ENCODE data around the gene PER1.
A peak's percentile ranks its signal among the peaks of the same experiment; 100 is the strongest.

The PER1 gene

GRCh38 chr17:8155231-8155995 lies 3.2 kb upstream of the PER1 start:
- FAIRE-seq = no peak
- DNase-seq (ENCODE audit: extremely low spot score, insufficient read length, low read depth) = no peak

DNA sequence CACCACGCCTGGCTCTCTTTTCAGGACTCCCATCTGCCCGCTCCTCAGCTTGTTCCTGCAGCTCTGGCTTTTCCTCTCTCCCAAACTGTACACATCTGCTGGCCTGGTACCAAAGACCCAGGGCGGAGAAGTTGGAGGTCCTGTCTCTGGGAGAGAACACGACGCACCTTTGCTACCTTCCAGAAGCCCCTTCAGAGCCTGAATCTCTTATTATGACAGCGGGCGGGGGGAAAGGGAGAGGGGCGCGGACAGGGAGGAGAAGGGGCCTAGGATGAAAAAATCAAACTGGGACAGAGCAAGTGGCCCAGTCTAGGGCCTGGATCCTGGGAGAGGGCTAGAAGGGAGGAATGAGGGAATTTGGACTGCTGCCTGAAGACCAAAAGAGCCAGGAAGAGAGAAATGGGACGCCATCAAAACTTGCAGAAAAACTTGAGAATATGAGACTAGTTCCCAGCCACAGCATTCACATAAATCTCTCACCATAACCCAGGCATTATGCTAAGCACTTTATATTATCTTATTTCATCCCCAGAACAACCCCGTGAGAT lies 2.5 kb upstream of the PER1 start:
- no peak for DNase-seq (ENCODE audit: extremely low spot score, insufficient read length, low read depth)
- FAIRE-seq = no peak

GRCh38 chr17:8153957-8154607 lies 1.9 kb upstream of the PER1 start:
- DNase-seq (ENCODE audit: extremely low spot score, insufficient read length, low read depth) = no peak
- peak; percentile 29 for FAIRE-seq

GRCh38 chr17:8153525-8153956 lies 1.3 kb upstream of the PER1 start:
- FAIRE-seq (no peak), DNase-seq (ENCODE audit: extremely low spot score, insufficient read length, low read depth) (no peak)

DNA sequence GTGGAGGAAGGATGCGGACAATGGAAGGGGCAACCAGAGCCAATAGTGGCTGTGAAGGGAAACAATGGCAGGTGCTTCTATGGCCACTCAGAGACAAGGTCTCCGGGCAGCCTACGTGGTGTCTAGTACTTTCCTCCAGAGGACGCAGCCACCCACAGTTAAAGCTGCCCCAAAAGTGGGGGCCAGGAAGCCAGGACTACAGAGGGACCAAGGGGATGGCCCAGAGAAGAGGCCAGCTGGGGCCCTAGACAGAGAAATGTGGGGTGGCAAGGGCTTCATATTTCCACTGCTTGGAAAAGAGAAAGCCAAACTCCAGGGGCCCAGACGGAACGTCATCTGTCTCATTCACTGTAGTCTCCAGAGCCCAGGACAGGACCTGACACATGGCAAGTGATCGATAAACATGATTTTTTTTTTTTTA lies 837 bp upstream of the PER1 start:
- no peak for FAIRE-seq
- DNase-seq (ENCODE audit: extremely low spot score, insufficient read length, low read depth) = no peak

DNA sequence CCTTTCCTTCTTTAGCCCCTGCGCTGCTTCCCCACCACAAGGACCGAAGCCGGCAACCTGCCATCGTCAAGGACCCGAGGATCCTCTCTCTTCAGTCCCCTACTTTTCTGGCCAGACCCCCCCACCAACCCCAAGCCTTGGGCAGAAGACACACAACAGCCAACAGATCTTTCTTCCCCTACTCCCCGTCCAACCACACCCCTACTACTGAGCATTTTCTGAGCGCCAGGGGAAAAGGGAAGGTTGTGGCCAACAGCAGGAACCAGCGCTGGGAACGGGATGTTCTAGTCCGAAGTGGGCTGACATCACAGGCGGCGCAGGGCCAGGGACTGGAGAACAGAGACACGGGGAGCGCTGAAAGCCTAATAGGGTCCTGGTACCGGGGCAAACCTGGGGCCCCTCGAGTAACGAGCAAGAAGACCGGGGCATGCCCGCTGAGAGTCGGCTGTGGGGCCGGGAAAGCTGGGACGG lies 528 bp downstream of the PER1 start:
- DNase-seq (ENCODE audit: extremely low spot score, insufficient read length, low read depth) (no peak), FAIRE-seq (no peak)

DNA sequence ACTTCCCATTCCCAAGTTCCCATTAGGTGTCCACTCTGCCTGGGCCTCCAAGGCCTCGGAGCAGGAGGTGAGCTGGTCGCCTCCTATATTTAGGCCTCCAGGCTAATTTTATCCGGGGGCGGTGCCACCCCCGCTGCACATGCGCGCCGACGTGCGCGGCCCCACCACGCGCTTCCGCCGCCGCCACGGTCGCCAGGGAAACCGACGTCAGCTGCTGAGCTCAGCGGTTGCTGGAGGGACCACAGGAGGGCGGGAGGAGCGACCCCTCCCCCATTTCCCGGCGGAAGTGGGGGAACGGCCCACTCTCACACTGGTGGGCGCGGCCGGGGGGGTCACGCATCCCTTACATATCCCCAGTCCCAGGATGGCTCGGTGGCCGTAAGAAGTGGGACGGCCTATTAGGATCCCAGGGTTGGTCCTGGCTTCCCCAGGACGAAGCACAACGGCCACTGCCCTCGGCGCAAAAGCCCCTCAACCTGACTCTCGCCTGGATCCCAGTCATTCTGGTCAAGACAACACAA lies 1.0 kb downstream of the PER1 start:
- FAIRE-seq = peak; percentile 93
- peak; percentile 83 for DNase-seq (ENCODE audit: extremely low spot score, insufficient read length, low read depth)

DNA sequence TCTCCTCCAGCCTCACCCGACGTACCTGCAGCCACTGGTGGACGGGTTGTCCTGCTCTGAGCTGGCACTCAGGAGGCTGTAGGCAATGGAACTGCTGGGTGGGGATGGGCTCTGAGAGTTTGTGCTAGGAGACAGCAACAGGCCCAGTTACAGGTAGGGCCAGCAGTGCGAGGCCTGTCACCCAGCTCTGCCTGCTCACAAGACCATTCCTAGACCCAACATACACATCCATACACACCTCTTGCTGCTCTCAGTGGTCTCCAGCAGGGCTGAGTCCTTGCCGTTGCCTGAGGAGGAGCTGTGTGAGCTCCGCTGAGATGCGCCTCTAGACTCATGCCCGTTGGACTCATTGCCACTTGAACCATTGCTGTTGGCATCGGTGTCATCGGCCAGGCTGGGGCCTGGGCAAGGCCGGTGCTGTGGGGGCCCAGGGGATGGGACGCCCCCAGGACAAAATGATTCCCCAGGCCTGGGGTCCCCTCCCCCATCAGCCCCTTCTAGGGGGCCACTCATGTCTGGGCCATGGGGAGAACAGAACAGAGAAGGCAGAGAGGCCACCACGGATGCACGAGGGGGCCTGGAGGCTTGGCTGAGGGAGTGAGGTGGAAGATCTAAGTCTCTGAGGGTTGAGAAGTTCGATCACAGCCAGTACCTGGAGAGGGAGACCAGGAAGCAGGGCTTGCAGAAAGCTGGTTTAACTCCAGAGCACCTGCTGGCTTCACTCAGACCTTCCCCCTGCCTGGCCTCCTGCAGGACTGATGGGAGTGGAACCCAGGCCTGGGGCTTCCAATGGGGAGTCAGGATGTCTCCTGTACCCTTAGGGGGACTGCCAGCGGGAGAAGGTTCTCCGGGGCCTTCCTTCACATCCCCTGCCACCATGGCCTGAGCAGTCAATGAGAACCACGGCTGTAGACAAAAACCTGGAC lies 1.7 kb downstream of the PER1 start:
- no peak for DNase-seq (ENCODE audit: extremely low spot score, insufficient read length, low read depth)
- FAIRE-seq = no peak

GRCh38 chr17:8149419-8150193 lies 2.6 kb downstream of the PER1 start:
- DNase-seq (ENCODE audit: extremely low spot score, insufficient read length, low read depth) (no peak), FAIRE-seq (no peak)

DNA sequence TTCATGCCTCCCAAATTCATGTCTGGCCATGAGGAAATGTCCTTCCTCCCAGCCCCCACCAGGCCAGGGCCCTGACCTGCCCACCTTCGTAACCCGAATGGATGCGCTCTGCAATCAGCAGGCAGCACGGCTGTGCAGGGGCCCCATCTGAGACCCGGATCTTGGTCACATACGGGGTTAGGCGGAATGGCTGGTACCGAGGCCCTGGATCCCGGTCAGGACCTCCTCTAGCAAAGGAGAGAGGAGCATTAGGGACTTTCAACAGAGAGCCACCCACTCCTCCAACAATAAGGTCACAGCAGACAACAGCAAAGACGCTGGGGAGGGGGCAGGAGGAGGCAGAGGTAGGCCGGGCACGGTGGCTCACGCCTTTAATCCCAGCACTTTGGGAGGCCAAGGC lies 3.6 kb downstream of the PER1 start:
- FAIRE-seq = no peak
- DNase-seq (ENCODE audit: extremely low spot score, insufficient read length, low read depth) = no peak

- FAIRE-seq (no peak), DNase-seq (ENCODE audit: extremely low spot score, insufficient read length, low read depth) (no peak)
These were observed 4.3 kb downstream of the PER1 start for GRCh38 chr17:8147805-8148404.

- DNase-seq (ENCODE audit: extremely low spot score, insufficient read length, low read depth) (no peak), FAIRE-seq (no peak)
These were observed 4.9 kb downstream of the PER1 start for GRCh38 chr17:8147141-8147804.

DNA sequence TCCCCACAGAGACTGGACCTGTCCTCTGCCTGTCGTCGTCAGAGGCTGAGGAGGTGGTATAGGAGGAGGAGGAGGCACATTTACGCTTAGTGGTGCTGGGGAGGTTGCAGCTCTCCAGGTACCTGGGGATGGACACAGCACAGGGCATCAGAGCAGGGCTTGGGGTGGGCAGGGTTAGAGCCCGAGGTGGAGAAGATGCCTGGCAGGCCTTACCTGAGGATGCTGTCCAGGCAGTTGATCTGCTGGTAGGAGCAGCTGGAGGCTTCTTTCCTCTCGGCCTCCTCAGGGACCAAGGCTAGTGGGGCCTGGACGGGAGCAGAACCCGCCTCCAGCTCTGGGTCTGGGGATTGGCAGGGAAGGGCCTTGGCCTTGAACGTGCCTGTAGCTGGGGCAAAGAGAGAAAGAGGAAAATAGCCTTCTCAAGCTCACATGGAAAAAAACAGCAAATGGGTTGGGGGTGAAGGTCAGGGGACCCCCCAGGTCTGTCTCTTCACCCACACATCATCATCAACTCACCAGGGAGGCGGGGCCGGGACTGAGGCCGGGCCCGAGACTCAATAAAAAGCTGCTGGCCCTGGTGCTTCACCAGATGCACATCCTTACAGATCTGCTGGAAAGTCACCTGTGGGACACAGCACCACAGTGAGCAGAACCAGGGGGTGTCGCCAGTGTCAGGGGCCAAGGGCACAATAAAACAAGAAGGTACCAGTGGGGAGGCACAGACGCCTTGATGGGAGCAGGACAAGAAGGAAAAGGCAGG lies 5.6 kb downstream of the PER1 start:
- DNase-seq (ENCODE audit: extremely low spot score, insufficient read length, low read depth) (no peak), FAIRE-seq (no peak)

DNA sequence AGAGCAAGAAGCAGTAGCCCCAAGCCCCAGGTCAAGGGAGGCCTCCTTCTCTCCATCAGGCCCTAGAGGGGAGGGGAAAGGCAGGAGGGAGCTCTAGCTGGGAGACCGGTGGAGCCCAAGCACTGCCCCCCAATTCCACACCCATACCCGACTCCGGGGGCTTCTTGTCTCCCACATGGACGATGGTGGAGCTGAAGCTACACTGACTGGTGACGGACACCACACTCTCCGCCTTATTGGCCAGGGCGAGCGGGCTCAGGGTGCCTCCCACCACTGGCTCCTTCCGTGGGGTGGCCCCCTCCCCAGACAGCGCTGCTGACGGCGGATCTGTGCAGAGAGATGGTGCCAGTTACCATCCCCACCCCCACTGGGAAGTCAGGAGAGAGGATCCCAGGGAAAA lies 6.4 kb downstream of the PER1 start:
- FAIRE-seq = no peak
- DNase-seq (ENCODE audit: extremely low spot score, insufficient read length, low read depth) = no peak

GRCh38 chr17:8144401-8145231 lies 7.6 kb downstream of the PER1 start:
- no peak for FAIRE-seq
- DNase-seq (ENCODE audit: extremely low spot score, insufficient read length, low read depth) = no peak

GRCh38 chr17:8143581-8144400 lies 8.4 kb downstream of the PER1 start:
- FAIRE-seq (no peak), DNase-seq (ENCODE audit: extremely low spot score, insufficient read length, low read depth) (no peak)

Measured in GM18507 (cell line).